DOHH2 (cell line): Measurements from ENCODE around the gene COX10.

ENCODE experiments used
- EZH2phosphoT487 ChIP-seq: fragments of 200-600 bp; sonication (generic); IDR thresholded peaks from 2 replicates; pipeline ENCODE4 v1.6.1; 2017; ENCODE audit warnings: borderline replicate concordance, mild to moderate bottlenecking, antibody characterized with exemption, low read length, moderate library complexity, mixed read lengths
- TF ChIP-seq, protein P1 (sequence below): fragments of 200-600 bp; sonication (generic); IDR thresholded peaks from one replicate; pipeline ENCODE4 v1.5.1; 2014; ENCODE audit warnings: antibody characterized with exemption, mild to moderate bottlenecking, low read depth, low read length; ENCODE audit not compliant: poor library complexity, severe bottlenecking

GRCh38 chr17:14169287-14169686 lies 100.0 kb downstream of the COX10 start:
- no peak for TF ChIP-seq EZH2phosphoT487
- TF ChIP-seq, protein P1, sequence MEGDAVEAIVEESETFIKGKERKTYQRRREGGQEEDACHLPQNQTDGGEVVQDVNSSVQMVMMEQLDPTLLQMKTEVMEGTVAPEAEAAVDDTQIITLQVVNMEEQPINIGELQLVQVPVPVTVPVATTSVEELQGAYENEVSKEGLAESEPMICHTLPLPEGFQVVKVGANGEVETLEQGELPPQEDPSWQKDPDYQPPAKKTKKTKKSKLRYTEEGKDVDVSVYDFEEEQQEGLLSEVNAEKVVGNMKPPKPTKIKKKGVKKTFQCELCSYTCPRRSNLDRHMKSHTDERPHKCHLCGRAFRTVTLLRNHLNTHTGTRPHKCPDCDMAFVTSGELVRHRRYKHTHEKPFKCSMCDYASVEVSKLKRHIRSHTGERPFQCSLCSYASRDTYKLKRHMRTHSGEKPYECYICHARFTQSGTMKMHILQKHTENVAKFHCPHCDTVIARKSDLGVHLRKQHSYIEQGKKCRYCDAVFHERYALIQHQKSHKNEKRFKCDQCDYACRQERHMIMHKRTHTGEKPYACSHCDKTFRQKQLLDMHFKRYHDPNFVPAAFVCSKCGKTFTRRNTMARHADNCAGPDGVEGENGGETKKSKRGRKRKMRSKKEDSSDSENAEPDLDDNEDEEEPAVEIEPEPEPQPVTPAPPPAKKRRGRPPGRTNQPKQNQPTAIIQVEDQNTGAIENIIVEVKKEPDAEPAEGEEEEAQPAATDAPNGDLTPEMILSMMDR: no peak
